Upper lobe of left lung (tissue), 4 donors: ENCODE data around the gene CMKLR1.

Source experiments
- CTCF ChIP-seq, 6 experiments: fragments of 450-650 bp in 4 of 6; fragments of 200-600 bp in 2 of 6; sonication (generic) in 2 of 6; IDR thresholded peaks; one replicate each; pipeline ENCODE4 v1.5.1; 2016 to 2019; ENCODE audit warnings: antibody characterized with exemption in 6 of 6
- EP300 ChIP-seq, 4 donors: sonication (generic); formaldehyde crosslinking; IDR thresholded peaks; one replicate each; pipeline ENCODE4 v1.5.1; 2017; ENCODE audit warnings: antibody characterized with exemption in 4 of 4, control low read depth in 2 of 4

GRCh38 chr12:108360487-108360886 lies 21.4 kb upstream of the CMKLR1 start:
- TF ChIP-seq EP300 (IDR thresholded peaks at IDR 0.05) (no peak), CTCF (IDR thresholded peaks at IDR 0.05) (no peak)
